SIG-M5 treated with dmso at 0.1 percent for 504 hours (cell line): ENCODE results near the gene URB1.
"Not testable (repeated sequence)": the region's sequence is repeated elsewhere in the genome, so short reads cannot be mapped to it uniquely, and the experiment has no call there.

ENCODE experiments used
- DNase-seq: peaks from one replicate; lab custom pipeline; 2025; ENCODE audit not compliant: unreplicated experiment; lab: John Stamatoyannopoulos, UW

The URB1 gene

GRCh38 chr21:32298658-32299081 is 94.1 kb downstream of the URB1 start, which contains the start of gene MRAP:
Gene MRAP (plus strand): TSS chr21:32298855. CDS start chr21:32298972, 117 bp downstream.
- DNase-seq: no peak

- no peak for DNase-seq
Measured at GRCh38 chr21:32298148-32298559, 94.7 kb downstream of the URB1 start.

- DNase-seq: no peak
Measured at GRCh38 chr21:32297449-32297848, 95.4 kb downstream of the URB1 start.

- no peak for DNase-seq
Measured at GRCh38 chr21:32285476-32285875, 107.3 kb downstream of the URB1 start.

- DNase-seq: no peak
Measured at GRCh38 chr21:32282992-32283391, 109.8 kb downstream of the URB1 start.

GRCh38 chr21:32281531-32281930 is 111.3 kb downstream of the URB1 start:
- DNase-seq: no peak

- DNase-seq: no peak
Measured at GRCh38 chr21:32279377-32279680, 113.5 kb downstream of the URB1 start.

GRCh38 chr21:32278518-32279376 is 114.1 kb downstream of the URB1 start, which contains the start of gene MIS18A:
Gene MIS18A (minus strand): TSS chr21:32279049. CDS start chr21:32279014, 35 bp downstream.
- peak; percentile 90 for DNase-seq

GRCh38 chr21:32278103-32278502 is 114.7 kb downstream of the URB1 start:
- peak; percentile 51 for DNase-seq

GRCh38 chr21:32276671-32277070 is 116.1 kb downstream of the URB1 start:
- no peak for DNase-seq

GRCh38 chr21:32270748-32271147 is 122.1 kb downstream of the URB1 start:
- no peak for DNase-seq

- DNase-seq: not testable (repeated sequence)
Measured at GRCh38 chr21:32265321-32265720, 127.5 kb downstream of the URB1 start.

- DNase-seq: peak; percentile 8
Measured at GRCh38 chr21:32261929-32262328, 130.9 kb downstream of the URB1 start.
